Fibroblast of gingiva (primary cell): Measurements from ENCODE around the gene SUGCT.
A peak's percentile ranks its signal among the peaks of the same experiment; 100 is the strongest.

Experiments
- DNase-seq: peaks from one replicate; pipeline ENCODE4 v3.0.0-alpha.2; 2011; ENCODE audit warnings: low read depth

SUGCT gene

GRCh38 chr7:40777730-40778312, 643.0 kb downstream of the SUGCT start:
- no peak for DNase-seq

- DNase-seq: peak; percentile 16
These were observed 645.7 kb downstream of the SUGCT start for GRCh38 chr7:40780460-40780859.

- DNase-seq: no peak
These were observed 648.0 kb downstream of the SUGCT start for GRCh38 chr7:40782836-40783235.

GRCh38 chr7:40784176-40784575, 649.4 kb downstream of the SUGCT start:
- no peak for DNase-seq

- no peak for DNase-seq
These were observed 652.1 kb downstream of the SUGCT start for GRCh38 chr7:40786909-40787308.

GRCh38 chr7:40793132-40793531, 658.3 kb downstream of the SUGCT start:
- DNase-seq: peak; percentile 7

- DNase-seq: peak; percentile 18
These were observed 660.8 kb downstream of the SUGCT start for GRCh38 chr7:40795607-40796006.

- no peak for DNase-seq
These were observed 661.9 kb downstream of the SUGCT start for GRCh38 chr7:40796723-40797122.

- no peak for DNase-seq
These were observed 663.8 kb downstream of the SUGCT start for GRCh38 chr7:40798613-40799012.

- DNase-seq: no peak
These were observed 664.9 kb downstream of the SUGCT start for GRCh38 chr7:40799493-40800403.

- DNase-seq: no peak
These were observed 666.0 kb downstream of the SUGCT start for GRCh38 chr7:40800771-40801170.

- DNase-seq: no peak
These were observed 667.7 kb downstream of the SUGCT start for GRCh38 chr7:40802497-40802896.

- DNase-seq: peak; percentile 90
These were observed 669.8 kb downstream of the SUGCT start for GRCh38 chr7:40804477-40805215.

GRCh38 chr7:40805361-40805760, 670.6 kb downstream of the SUGCT start:
- peak; percentile 67 for DNase-seq

- peak; percentile 100 for DNase-seq
These were observed 673.7 kb downstream of the SUGCT start for GRCh38 chr7:40808378-40808942.

- peak; percentile 39 for DNase-seq
These were observed 675.5 kb downstream of the SUGCT start for GRCh38 chr7:40810274-40810673.

GRCh38 chr7:40811666-40812065, 676.9 kb downstream of the SUGCT start:
- DNase-seq: no peak

GRCh38 chr7:40815022-40815421, 680.2 kb downstream of the SUGCT start:
- DNase-seq: no peak

- DNase-seq: peak; percentile 87
These were observed 680.7 kb downstream of the SUGCT start for GRCh38 chr7:40815512-40815911.

- DNase-seq: no peak
These were observed 688.1 kb downstream of the SUGCT start for GRCh38 chr7:40822861-40823260.

GRCh38 chr7:40824461-40824860, 689.7 kb downstream of the SUGCT start:
- no peak for DNase-seq
